Pancreas (tissue), 10 donors: ENCODE measurements around the gene HMG20B. TPM values are rescaled to one million over a fixed set of nuclear protein-coding genes. Genes with fewer than 3 reads are reported as not detected.

Source experiments
- ATAC-seq, 4 donors: fragments of 200-7000 bp; cut with Tn5 transposase; one replicate each; pipeline versions ENCODE4 v1.8.0 to v1.9.1; 2020; ENCODE audit warnings: mild to moderate bottlenecking in 4 of 4, moderate library complexity in 4 of 4
- DNase-seq, 6 donors: peaks; one replicate each; pipeline ENCODE4 v3.0.0-alpha.2; 2020
- FAIRE-seq: peaks from 2 replicates; lab custom pipeline; 2012; peaks lifted over from hg19 to GRCh38; lab: Jason Lieb, UNC
- H3K27ac ChIP-seq, 4 donors: fragments of 200-600 bp; sonication (generic); 1 replicate in 3 of 4; 2 replicates in 1 of 4; pipeline versions ENCODE4 v1.5.0 to v1.8.0; 2020
- H3K27me3 ChIP-seq, 4 donors: fragments of 200-600 bp; one replicate each; pipeline ENCODE4 v1.8.0; 2021
- H3K36me3 ChIP-seq, 3 donors: fragments of 200-600 bp; sonication (generic) in 1 of 3; one replicate each; pipeline versions ENCODE4 v1.5.0 to v1.8.0; 2020 to 2021
- H3K4me1 ChIP-seq, 3 donors: fragments of 200-600 bp; one replicate each; pipeline ENCODE4 v1.8.0; 2021
- H3K4me3 ChIP-seq, 4 donors: fragments of 200-600 bp; sonication (generic) in 2 of 4; one replicate each; pipeline versions ENCODE4 v1.5.0 to v1.8.0; 2020 to 2021
- H3K9me3 ChIP-seq, 4 donors: fragments of 200-600 bp; one replicate each; pipeline ENCODE4 v1.8.0; 2021
- CTCF ChIP-seq, 4 donors: fragments of 200-600 bp; sonication (generic) in 3 of 4; IDR thresholded peaks; one replicate each; pipeline versions ENCODE4 v1.5.0 to v1.8.0; 2021; ENCODE audit warnings: antibody characterized with exemption in 4 of 4
- WGBS, 2 donors: extraction: QIAGEN DNeasy Blood & Tissue Kit; methylation state at CpG; one replicate each; pipeline ENCODE4 v1.1.7; 2013; 5-methylcytosine and 5-hydroxymethylcytosine counted together
- intact Hi-C, 3 donors: fragments of 100-400 bp; cut with DNase I; formaldehyde crosslinking; loops; one replicate each; pipeline versions ENCODE4 v1.11.1 to v1.14.2; 2022
- polyA plus RNA-seq, 2 donors: library from polyadenylated mRNA; stranded (reverse); fragments of 200-250 nt; gene quantifications; one replicate each; pipeline ENCODE4 v1.2.3, GENCODE V29; 2013
- total RNA-seq, 6 donors: library from RNA; stranded (reverse); fragmentation: NEBNext Ultra II Directional in 4 of 6; extraction: Animal tissue kit (Norgen Biotek cat#: 25700) in 4 of 6; gene quantifications; one replicate each; pipeline versions ENCODE4 v1.2.1 to v1.2.4, GENCODE V29; 2021 to 2023
- donor health status: healthy with polysubstance abuse.
- donor health status: DM: no; HTN: no; CAD: no; lungs with moderate emphysema.
- donor health status: DM: no; HTN: no; CAD: no.
- donor health status: control.
- donor health status: control.
- donor health status: Bipolar disorder and iron deficiency.
- donor health status: DM: yes; HTN: yes; CAD: no.
- donor health status: DM: no; HTN: no; CAD: no.
- donor health status: DM: no; HTN: no; CAD: no.
- donor health status: DM: yes; HTN: yes; CAD: no.

HMG20B gene
- total and polyA plus RNA-seq, 8 donors = 26.3 to 102 (median 31.7) TPM

- 2 to 3% methylated on average over 48 of the region's 48 CpGs for WGBS, 2 donors
- TF ChIP-seq CTCF (IDR thresholded peaks at IDR 0.05) = no peak
- FAIRE-seq (peak; percentile 95), DNase-seq (peak; percentile 99 to 100 (median 100)), ATAC-seq (peak; percentile 95 to 97 (median 96))
- Histone ChIP-seq H3K27me3 (no peaks in the 10 kb centered on the region), H3K27ac (no peak overlapping the region), H3K36me3 (no peaks in the 10 kb centered on the region), H3K4me3 (peak overlapping the region; percentile 10 to 96 (median 92)), H3K4me1 (no peaks in the 10 kb centered on the region), H3K9me3 (no peaks in the 10 kb centered on the region)
- intact Hi-C loops = no loop called here
These were observed 451 bp upstream of the HMG20B start for GRCh38 chr19:3572132-3572854.

GRCh38 chr19:3573162-3573857, 566 bp downstream of the HMG20B start:
- ATAC-seq (peak; percentile 5 to 23 (median 18)), FAIRE-seq (no peak), DNase-seq (peak in 3 of 6 donors; percentile 43 to 86 (median 72))
- 1 to 2% methylated on average over 47 to 60 of the region's 60 CpGs for WGBS, 2 donors
- Histone ChIP-seq H3K27ac (peak overlapping the region in 3 of 4 donors; percentile 48 to 68 (median 66)), H3K27me3 (no peaks in the 10 kb centered on the region), H3K4me3 (peak overlapping the region; percentile 83 to 96 (median 92)), H3K9me3 (no peaks in the 10 kb centered on the region), H3K4me1 (no peaks in the 10 kb centered on the region), H3K36me3 (no peaks in the 10 kb centered on the region)
- intact Hi-C loops = no loop called here
- no peak for TF ChIP-seq CTCF (IDR thresholded peaks at IDR 0.05)

DNA sequence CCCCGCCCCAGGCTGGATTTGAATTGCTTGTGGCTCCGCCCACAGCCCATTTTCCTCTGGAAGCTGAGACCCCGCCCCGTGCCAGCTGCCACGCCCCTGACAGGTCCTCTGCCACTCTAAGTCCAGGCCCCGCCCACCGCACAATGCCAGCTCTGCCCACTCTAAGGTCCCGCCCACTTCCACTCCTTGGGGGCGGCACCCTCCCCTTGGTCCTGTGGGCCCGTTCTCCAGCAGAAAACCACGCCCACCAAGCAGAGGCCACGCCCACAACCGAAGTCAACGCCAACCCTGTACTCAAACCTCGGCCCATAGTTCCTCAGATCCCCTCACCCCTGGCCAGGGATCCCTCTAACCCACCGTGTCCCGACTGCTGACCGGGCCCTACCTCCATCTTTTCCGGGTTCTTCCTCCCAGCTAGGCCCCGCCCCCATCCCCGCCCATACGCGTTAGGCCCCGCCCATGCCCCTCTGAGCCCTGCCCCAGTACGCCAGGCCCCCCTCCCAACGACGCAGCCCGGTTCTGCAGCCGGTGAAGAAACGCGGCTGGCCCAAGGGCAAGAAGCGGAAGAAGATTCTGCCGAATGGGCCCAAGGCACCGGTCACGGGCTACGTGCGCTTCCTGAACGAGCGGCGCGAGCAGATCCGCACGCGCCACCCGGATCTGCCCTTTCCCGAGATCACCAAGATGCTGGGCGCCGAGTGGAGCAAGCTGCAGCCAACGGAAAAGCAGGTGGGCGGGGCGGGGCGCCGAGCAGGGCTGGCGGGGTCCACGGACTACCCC, 1.3 kb downstream of the HMG20B start:
- no peaks in the 10 kb centered on the region for H3K27me3 ChIP-seq
- intact Hi-C loops = no loop called here
- DNase-seq (peak; percentile 70 to 94 (median 82)), FAIRE-seq (no peak), ATAC-seq (peak; percentile 5 to 35 (median 23))
- H3K4me3 ChIP-seq = peak overlapping the region; percentile 83 to 96 (median 92)
- no peaks in the 10 kb centered on the region for H3K9me3 ChIP-seq
- H3K36me3 ChIP-seq = no peaks in the 10 kb centered on the region
- no peaks in the 10 kb centered on the region for H3K4me1 ChIP-seq
- WGBS, 2 donors = 64 to 73% methylated on average over 50 to 55 of the region's 55 CpGs
- no peak overlapping the region for H3K27ac ChIP-seq
- no peak for TF ChIP-seq CTCF (IDR thresholded peaks at IDR 0.05)

DNA sequence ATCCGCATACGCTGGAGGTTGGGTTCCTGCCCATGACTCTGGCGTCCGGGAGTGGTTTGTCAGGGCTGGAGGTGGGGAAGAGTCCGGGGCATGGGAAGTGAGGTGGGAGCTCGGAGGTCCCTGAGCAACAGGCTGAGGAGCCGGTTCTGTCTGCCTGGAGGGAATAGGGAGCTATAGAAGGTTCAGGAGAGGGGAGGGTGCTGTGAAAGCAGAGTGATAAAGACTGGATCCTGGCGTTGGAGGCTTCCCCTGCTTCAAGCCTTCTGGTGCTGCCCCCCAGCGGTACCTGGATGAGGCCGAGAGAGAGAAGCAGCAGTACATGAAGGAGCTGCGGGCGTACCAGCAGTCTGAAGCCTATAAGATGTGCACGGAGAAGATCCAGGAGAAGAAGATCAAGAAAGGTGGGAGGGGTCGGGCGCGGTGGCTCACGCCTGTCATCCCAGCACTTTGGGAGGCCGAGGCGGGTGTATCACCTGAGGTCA, 2.6 kb downstream of the HMG20B start:
- ATAC-seq = no peak
- no peak for FAIRE-seq
- 88 to 90% methylated on average over 19 of the region's 19 CpGs for WGBS, 2 donors
- Histone ChIP-seq H3K36me3 (no peaks in the 10 kb centered on the region), H3K9me3 (no peaks in the 10 kb centered on the region), H3K4me1 (no peaks in the 10 kb centered on the region), H3K27me3 (no peaks in the 10 kb centered on the region), H3K4me3 (no peak overlapping the region), H3K27ac (no peak overlapping the region)
- DNase-seq = peak in 2 of 6 donors; percentile 12 to 50
- intact Hi-C loops = no loop called here
- no peak for TF ChIP-seq CTCF (IDR thresholded peaks at IDR 0.05)
